ENCODE data around the gene BICRA. TPM values are rescaled to one million over a fixed set of nuclear protein-coding genes. Genes with fewer than 3 reads are reported as not detected.

Gene BICRA
- total RNA-seq, 1 donor from 2014 or later = 55.5 TPM

DNA sequence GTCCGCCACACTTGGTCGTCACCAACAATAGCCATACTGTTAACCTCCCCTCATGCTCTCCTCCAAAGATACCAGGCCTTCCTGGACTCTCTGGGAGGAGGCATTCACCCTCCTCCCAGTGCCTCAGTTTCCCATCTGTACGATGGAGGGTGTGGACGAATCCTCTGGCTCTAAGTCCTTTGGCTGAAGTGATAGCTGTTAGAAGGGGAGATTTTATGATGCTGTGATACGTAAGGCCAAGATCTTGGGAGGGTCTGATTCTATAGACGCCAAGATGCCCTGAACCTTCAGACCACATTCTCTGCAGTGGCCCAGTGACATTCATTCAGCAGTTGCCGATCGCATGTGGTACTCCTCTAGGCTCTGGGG, 121.6 kb downstream of the BICRA start:
- Mint-ChIP-seq H3K27ac (ENCODE audit: unreplicated experiment) (no peak overlapping the region), H3K9me3 (ENCODE audit: unreplicated experiment) (peaks cover 2% of the 10 kb centered on the region), H3K4me1 (ENCODE audit: low read depth, unreplicated experiment) (no peaks in the 10 kb centered on the region), H3K27me3 (ENCODE audit: unreplicated experiment) (peaks cover 10% of the 10 kb centered on the region), H3K4me3 (ENCODE audit: unreplicated experiment) (no peak overlapping the region), H3K36me3 (ENCODE audit: unreplicated experiment) (no peaks in the 10 kb centered on the region)
- no peak for TF ChIP-seq CTCF (IDR thresholded peaks at IDR 0.05; ENCODE audit: partially characterized antibody, unreplicated experiment)
- DNase-seq = no peak

- Mint-ChIP-seq H3K4me1 (ENCODE audit: low read depth, unreplicated experiment) (no peaks in the 10 kb centered on the region), H3K27me3 (ENCODE audit: unreplicated experiment) (peaks cover 10% of the 10 kb centered on the region), H3K36me3 (ENCODE audit: unreplicated experiment) (no peaks in the 10 kb centered on the region), H3K27ac (ENCODE audit: unreplicated experiment) (no peak overlapping the region), H3K4me3 (ENCODE audit: unreplicated experiment) (no peak overlapping the region), H3K9me3 (ENCODE audit: unreplicated experiment) (peaks cover 2% of the 10 kb centered on the region)
- DNase-seq = no peak
- TF ChIP-seq CTCF (IDR thresholded peaks at IDR 0.05; ENCODE audit: partially characterized antibody, unreplicated experiment) = no peak
These were observed 122.0 kb downstream of the BICRA start for GRCh38 chr19:47730910-47731309.

DNA sequence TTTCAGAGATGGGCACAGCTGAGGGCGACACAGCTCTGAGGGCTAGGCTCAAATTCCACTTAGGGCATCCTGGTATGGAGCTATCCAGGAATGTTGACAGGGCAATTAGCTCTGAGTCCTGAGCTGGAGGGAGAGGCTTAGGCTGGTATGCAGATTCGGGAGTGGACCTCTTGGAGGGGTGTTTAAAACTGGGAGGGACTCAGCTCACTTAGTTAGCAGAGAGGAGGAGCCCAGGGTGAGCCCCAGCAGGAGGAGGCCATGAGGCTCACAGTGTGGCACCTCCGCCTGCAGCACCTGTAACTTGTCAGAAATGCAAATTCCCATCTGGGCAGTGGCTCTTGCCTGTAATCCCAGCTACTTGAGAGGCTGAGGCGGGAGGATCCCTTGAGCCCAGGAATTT, 126.2 kb downstream of the BICRA start:
- H3K4me3 Mint-ChIP-seq (ENCODE audit: unreplicated experiment) = no peak overlapping the region

DNA sequence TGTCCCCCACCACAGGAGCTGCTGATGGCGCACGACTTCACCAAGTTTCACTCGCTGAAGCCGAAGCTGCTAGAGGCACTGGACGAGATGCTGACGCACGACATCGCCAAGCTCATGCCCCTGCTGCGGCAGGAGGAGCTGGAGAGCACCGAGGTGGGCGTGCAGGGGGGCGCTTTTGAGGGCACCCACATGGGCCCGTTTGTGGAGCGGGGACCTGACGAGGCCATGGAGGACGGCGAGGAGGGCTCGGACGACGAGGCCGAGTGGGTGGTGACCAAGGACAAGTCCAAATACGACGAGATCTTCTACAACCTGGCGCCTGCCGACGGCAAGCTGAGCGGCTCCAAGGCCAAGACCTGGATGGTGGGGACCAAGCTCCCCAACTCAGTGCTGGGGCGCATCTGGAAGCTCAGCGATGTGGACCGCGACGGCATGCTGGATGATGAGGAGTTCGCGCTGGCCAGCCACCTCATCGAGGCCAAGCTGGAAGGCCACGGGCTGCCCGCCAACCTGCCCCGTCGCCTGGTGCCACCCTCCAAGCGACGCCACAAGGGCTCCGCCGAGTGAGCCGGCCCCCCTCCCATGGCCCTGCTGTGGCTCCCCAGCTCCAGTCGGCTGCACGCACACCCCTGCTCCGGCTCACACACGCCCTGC, 132.1 kb downstream of the BICRA start:
- H3K4me1 Mint-ChIP-seq (ENCODE audit: low read depth, unreplicated experiment) = no peaks in the 10 kb centered on the region
- no peak overlapping the region for H3K27ac Mint-ChIP-seq (ENCODE audit: unreplicated experiment)
- no peak for DNase-seq
- peaks cover 8% of the 10 kb centered on the region for H3K9me3 Mint-ChIP-seq (ENCODE audit: unreplicated experiment)
- H3K36me3 Mint-ChIP-seq (ENCODE audit: unreplicated experiment) = no peaks in the 10 kb centered on the region
- H3K27me3 Mint-ChIP-seq (ENCODE audit: unreplicated experiment) = peaks cover 11% of the 10 kb centered on the region
- H3K4me3 Mint-ChIP-seq (ENCODE audit: unreplicated experiment) = no peak overlapping the region
- TF ChIP-seq CTCF (IDR thresholded peaks at IDR 0.05; ENCODE audit: partially characterized antibody, unreplicated experiment) = no peak

More for the DNA sequence above, 126.2 kb downstream of the BICRA start:
- Mint-ChIP-seq H3K9me3 (ENCODE audit: unreplicated experiment) (peaks cover 4% of the 10 kb centered on the region), H3K4me1 (ENCODE audit: low read depth, unreplicated experiment) (no peaks in the 10 kb centered on the region), H3K27me3 (ENCODE audit: unreplicated experiment) (peaks cover 3% of the 10 kb centered on the region), H3K27ac (ENCODE audit: unreplicated experiment) (no peak overlapping the region), H3K36me3 (ENCODE audit: unreplicated experiment) (no peaks in the 10 kb centered on the region)
- DNase-seq = no peak
- no peak for TF ChIP-seq CTCF (IDR thresholded peaks at IDR 0.05; ENCODE audit: partially characterized antibody, unreplicated experiment)

DNA sequence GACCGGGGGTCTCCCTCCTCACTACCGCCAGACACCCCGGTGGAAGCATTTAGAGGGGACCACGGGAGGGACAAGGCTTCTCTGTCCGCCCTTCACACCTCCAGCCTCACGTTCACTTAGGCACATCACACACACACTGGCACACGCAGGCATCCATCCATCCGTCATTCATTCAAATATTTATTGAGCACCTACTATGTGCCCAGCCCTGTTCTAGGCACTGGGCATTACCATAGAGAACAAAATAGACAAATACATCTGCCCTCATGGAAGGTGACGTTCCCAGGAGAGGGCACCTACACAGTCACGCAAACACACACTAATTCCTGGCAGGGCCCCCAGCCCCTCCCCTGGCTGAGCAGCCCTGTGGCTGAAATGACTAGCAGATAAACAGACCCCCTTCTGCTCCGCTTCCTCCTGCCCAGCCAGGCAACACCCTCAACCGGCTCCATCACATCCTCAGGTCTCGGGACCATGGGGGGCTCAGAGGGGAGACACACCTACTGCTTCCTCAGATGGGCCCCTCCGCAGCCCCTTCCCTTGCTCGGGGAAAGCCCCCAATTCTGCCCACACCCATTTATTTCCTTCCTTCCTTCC, 132.7 kb downstream of the BICRA start:
- Mint-ChIP-seq H3K4me3 (ENCODE audit: unreplicated experiment) (peak overlapping the region; percentile 3), H3K9me3 (ENCODE audit: unreplicated experiment) (peaks cover 6% of the 10 kb centered on the region), H3K27me3 (ENCODE audit: unreplicated experiment) (peaks cover 11% of the 10 kb centered on the region), H3K4me1 (ENCODE audit: low read depth, unreplicated experiment) (no peaks in the 10 kb centered on the region), H3K27ac (ENCODE audit: unreplicated experiment) (no peak overlapping the region), H3K36me3 (ENCODE audit: unreplicated experiment) (no peaks in the 10 kb centered on the region)
- DNase-seq = no peak
- no peak for TF ChIP-seq CTCF (IDR thresholded peaks at IDR 0.05; ENCODE audit: partially characterized antibody, unreplicated experiment)
